Thymus (tissue), 11 donors: ENCODE results near the gene MOV10L1. TPM values are rescaled to one million over a fixed set of nuclear protein-coding genes. Genes with fewer than 3 reads are reported as not detected.

Experiments used
- DNase-seq, 9 donors: peaks; one replicate each; pipeline ENCODE4 v3.0.0-alpha.2; 2013; ENCODE audit warnings: low spot score in 9 of 9, low read depth in 6 of 9, missing footprints in 1 of 9
- H3K27ac ChIP-seq, 2 donors: one replicate each; pipeline ENCODE4 v1.5.1; 2013; ENCODE audit warnings: control low read depth in 1 of 2, low read depth in 1 of 2, low read length in 1 of 2, mild to moderate bottlenecking in 1 of 2, moderate library complexity in 1 of 2
- H3K27me3 ChIP-seq, 2 donors: one replicate each; pipeline ENCODE4 v1.5.1; 2013; ENCODE audit warnings: low read length in 1 of 2; ENCODE audit not compliant: control insufficient read depth in 2 of 2, insufficient read depth in 1 of 2
- H3K36me3 ChIP-seq, 2 donors: one replicate each; pipeline ENCODE4 v1.5.1; 2013; ENCODE audit warnings: low read length in 1 of 2, mild to moderate bottlenecking in 1 of 2, moderate library complexity in 1 of 2; ENCODE audit not compliant: control insufficient read depth in 2 of 2, insufficient read depth in 2 of 2
- H3K4me1 ChIP-seq, 2 donors: one replicate each; pipeline ENCODE4 v1.5.1; 2013; ENCODE audit warnings: low read length in 2 of 2; ENCODE audit not compliant: control insufficient read depth in 2 of 2, insufficient read depth in 2 of 2
- H3K4me3 ChIP-seq, 2 donors: one replicate each; pipeline ENCODE4 v1.5.1; 2013; ENCODE audit warnings: low read length in 2 of 2, control low read depth in 1 of 2, mild to moderate bottlenecking in 1 of 2
- H3K9me3 ChIP-seq, 2 donors: one replicate each; pipeline ENCODE4 v1.5.1; 2013; ENCODE audit warnings: low read length in 1 of 2, mild to moderate bottlenecking in 1 of 2; ENCODE audit not compliant: control insufficient read depth in 2 of 2, insufficient read depth in 1 of 2
- WGBS: extraction: QIAGEN DNeasy Blood & Tissue Kit; methylation state at CpG from one replicate; pipeline ENCODE4 v1.1.7; 2013; 5-methylcytosine and 5-hydroxymethylcytosine counted together
- polyA plus RNA-seq: library from polyadenylated mRNA; stranded (reverse); fragments of 200-250 nt; gene quantifications from one replicate; pipeline ENCODE4 v1.2.3, GENCODE V29; 2013
- total RNA-seq: library from RNA; stranded (reverse); fragments of 120-200 nt; gene quantifications from one replicate; pipeline ENCODE4 v1.2.4, GENCODE V29; 2013
- donor health status: healthy.

Gene MOV10L1
- total and polyA plus RNA-seq, 2 donors, result 0.14 to 0.32 TPM

DNA sequence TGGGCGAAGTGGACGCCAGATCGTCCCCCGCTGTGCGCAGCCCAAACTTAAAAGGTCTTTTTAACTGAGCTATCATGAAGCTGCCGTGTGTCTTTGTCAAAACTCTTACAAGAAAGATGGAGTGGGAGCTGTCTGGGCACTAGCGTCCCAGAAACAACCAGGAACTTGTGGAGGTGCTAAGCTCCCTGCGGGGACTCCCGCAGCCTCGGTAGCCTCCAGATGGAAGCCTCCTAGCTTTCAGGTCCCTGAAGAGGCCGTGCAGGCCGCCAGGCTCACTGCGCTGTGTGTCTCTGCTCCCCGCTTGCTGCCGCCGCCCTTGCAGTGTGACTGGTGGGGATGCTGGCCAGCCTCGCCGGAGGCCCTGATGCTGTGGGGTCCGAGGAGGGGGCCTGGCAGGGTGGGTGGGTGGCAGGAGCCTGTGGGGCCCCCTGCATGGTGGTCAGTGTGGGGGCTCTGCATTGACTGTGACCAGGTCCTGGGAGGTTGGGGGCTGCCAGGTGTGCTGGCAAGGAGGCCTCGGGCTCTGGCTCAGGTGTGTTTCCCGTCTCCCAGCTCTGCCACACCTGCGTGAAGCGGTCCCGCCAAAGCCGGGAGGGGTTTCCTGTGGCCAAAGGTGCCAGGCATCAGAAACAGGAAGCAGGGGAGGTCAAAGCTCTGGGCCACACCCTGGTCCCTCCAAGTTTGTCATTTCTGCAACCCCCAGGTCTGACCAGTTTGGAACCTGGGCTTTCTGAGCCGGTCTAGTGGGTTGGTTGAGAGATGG, 97.1 kb downstream of the MOV10L1 start:
- Histone ChIP-seq H3K4me3 (peak overlapping the region; percentile 60 to 76), H3K27ac (peak overlapping the region in 1 of 2 donors; percentile 58), H3K27me3 (peaks cover 13 to 24% of the 10 kb centered on the region in 2 donors), H3K9me3 (peaks cover 0 to 6% of the 10 kb centered on the region in 2 donors), H3K4me1 (peaks cover 36 to 58% of the 10 kb centered on the region in 2 donors), H3K36me3 (peaks cover 0 to 4% of the 10 kb centered on the region in 2 donors)
- DNase-seq, result peak in 1 of 9 donors; percentile 45
- 63% methylated on average over 26 of the region's 26 CpGs for WGBS

DNA sequence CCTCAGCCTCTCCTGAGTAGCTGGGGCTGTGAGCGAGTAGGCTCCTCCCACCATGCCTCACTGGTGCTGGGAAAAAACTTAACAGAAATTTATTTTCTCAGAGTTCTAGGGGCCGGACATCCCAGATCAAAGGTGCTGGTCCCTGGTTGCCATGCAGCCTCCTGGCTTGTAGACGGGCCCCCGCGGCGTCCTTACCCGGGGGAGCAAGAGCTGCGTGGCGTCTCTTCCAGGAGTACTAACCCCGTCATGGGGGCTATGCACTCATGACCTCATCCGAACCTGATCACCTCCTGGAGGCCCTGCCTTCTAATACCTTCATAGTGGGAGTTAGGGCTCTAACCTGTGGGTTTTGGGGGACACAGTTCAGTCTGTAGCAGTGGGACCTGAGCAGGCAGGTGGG, 98.5 kb downstream of the MOV10L1 start:
- Histone ChIP-seq H3K27ac (no peak overlapping the region), H3K4me1 (peaks cover 50 to 72% of the 10 kb centered on the region in 2 donors), H3K36me3 (peaks cover 6 to 7% of the 10 kb centered on the region in 2 donors), H3K9me3 (peaks cover 0 to 8% of the 10 kb centered on the region in 2 donors), H3K27me3 (peaks cover 13 to 21% of the 10 kb centered on the region in 2 donors), H3K4me3 (no peak overlapping the region)
- no peak for DNase-seq
- WGBS, result 98% methylated on average over 11 of the region's 11 CpGs

GRCh38 chr22:50189184-50189848, 99.5 kb downstream of the MOV10L1 start:
- Histone ChIP-seq H3K4me3 (no peak overlapping the region), H3K27ac (peak overlapping the region; percentile 97 to 99), H3K4me1 (peaks cover 52 to 79% of the 10 kb centered on the region in 2 donors), H3K9me3 (peaks cover 0 to 8% of the 10 kb centered on the region in 2 donors), H3K27me3 (peaks cover 10 to 12% of the 10 kb centered on the region in 2 donors), H3K36me3 (peaks cover 15 to 17% of the 10 kb centered on the region in 2 donors)
- WGBS, result 75% methylated on average over 20 of the region's 20 CpGs
- DNase-seq, result no peak

GRCh38 chr22:50189849-50190181, 100.0 kb downstream of the MOV10L1 start:
- WGBS, result 6% methylated on average over 4 of the region's 4 CpGs
- Histone ChIP-seq H3K27ac (peak overlapping the region; percentile 97 to 99), H3K27me3 (peaks cover 5 to 7% of the 10 kb centered on the region in 2 donors), H3K4me3 (peak overlapping the region; percentile 73 to 83), H3K4me1 (peaks cover 52 to 79% of the 10 kb centered on the region in 2 donors), H3K36me3 (peaks cover 20 to 22% of the 10 kb centered on the region in 2 donors), H3K9me3 (peaks cover 0 to 8% of the 10 kb centered on the region in 2 donors)
- no peak for DNase-seq

- peaks cover 26% of the 10 kb centered on the region in 2 donors for H3K36me3 ChIP-seq
- peaks cover 47 to 77% of the 10 kb centered on the region in 2 donors for H3K4me1 ChIP-seq
- peak overlapping the region; percentile 73 to 83 for H3K4me3 ChIP-seq
- H3K27ac ChIP-seq, result peak overlapping the region; percentile 97 to 99
- H3K9me3 ChIP-seq, result peaks cover 0 to 8% of the 10 kb centered on the region in 2 donors
- peak in 8 of 9 donors; percentile 65 to 90 (median 73) for DNase-seq
- WGBS, result under 1% methylated on average over 43 of the region's 43 CpGs
- H3K27me3 ChIP-seq, result peaks cover 0 to 2% of the 10 kb centered on the region in 2 donors
These were observed 100.6 kb downstream of the MOV10L1 start for GRCh38 chr22:50190182-50190940.

DNA sequence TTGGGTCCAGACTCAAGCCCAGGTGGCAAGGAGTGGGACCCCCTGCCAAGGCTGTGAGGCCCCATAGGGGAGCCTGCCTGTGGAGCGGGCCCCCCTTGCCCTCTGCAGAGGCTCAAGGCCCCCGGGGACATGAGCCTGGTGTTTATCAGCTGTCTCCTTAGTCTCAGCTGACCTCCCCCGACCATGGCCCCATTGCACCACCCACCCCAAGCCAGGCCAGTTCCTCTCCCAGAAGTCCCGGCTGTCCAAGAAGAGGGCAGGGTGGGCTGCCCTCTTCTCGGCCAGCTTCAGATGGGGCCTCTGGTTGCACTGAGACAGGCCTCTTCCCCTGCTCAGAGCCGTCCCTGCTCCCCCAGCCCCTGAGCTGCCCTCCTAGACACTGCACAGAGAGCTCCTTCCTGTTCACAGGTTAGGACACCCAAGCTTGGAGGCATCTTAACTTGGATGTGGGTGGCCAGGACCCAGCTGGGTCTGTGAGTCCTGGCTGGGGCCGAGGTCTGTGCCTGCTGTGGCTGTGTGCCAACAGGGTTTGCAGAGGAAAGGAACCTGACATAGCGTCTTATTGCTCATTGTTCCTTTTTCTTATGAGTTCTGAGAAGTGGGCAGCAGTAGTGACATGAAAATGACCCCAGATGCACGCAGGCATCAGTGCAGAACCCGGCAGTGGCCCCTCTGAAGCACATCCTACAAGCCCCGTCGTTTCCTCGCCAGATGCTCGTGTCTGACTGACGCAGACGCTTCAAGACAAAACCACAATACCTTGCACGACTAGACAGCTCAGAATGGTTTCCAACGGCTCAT, 101.3 kb downstream of the MOV10L1 start:
- no peaks in the 10 kb centered on the region for H3K27me3 ChIP-seq
- H3K36me3 ChIP-seq, result peaks cover 32 to 33% of the 10 kb centered on the region in 2 donors
- H3K9me3 ChIP-seq, result peaks cover 0 to 8% of the 10 kb centered on the region in 2 donors
- peak overlapping the region; percentile 97 to 99 for H3K27ac ChIP-seq
- 3% methylated on average over 18 of the region's 18 CpGs for WGBS
- H3K4me1 ChIP-seq, result peaks cover 46 to 75% of the 10 kb centered on the region in 2 donors
- H3K4me3 ChIP-seq, result peak overlapping the region; percentile 73 to 83
- DNase-seq, result peak; percentile 61 to 95 (median 83)

- peaks cover 0 to 8% of the 10 kb centered on the region in 2 donors for H3K9me3 ChIP-seq
- H3K36me3 ChIP-seq, result peaks cover 44 to 46% of the 10 kb centered on the region in 2 donors
- H3K4me1 ChIP-seq, result peaks cover 37 to 65% of the 10 kb centered on the region in 2 donors
- H3K27ac ChIP-seq, result peak overlapping the region; percentile 97 to 99
- peak in 3 of 9 donors; percentile 44 to 78 (median 58) for DNase-seq
- no peaks in the 10 kb centered on the region for H3K27me3 ChIP-seq
- 35% methylated on average over 25 of the region's 25 CpGs for WGBS
- peak overlapping the region; percentile 26 to 83 for H3K4me3 ChIP-seq
These were observed 102.8 kb downstream of the MOV10L1 start for GRCh38 chr22:50192436-50193204.

DNA sequence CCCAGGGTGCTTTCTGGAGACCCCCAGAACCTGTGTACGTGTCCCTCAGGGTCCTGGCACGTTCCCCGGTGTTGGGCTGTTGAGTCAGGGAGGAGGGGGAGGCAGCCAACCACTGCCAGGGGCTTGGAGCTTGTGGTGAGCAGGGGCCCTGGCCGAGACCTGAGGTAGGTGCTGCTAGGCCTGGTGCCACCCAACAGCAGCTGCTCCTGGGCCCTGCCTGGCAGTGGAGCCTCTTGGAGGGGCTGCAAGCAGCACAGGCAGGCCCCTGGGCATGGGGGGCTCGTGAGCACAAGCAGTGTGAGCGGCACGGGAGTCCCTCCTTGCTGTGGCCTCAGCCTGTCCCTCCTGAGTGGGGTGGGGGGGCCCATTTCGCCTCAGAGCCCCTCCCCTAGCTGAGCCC, 103.8 kb downstream of the MOV10L1 start:
- 91% methylated on average over 8 of the region's 8 CpGs for WGBS
- peaks cover 0 to 8% of the 10 kb centered on the region in 2 donors for H3K9me3 ChIP-seq
- no peak overlapping the region for H3K4me3 ChIP-seq
- DNase-seq, result no peak
- no peaks in the 10 kb centered on the region for H3K27me3 ChIP-seq
- H3K27ac ChIP-seq, result peak overlapping the region in 1 of 2 donors; percentile 99
- peaks cover 44 to 56% of the 10 kb centered on the region in 2 donors for H3K36me3 ChIP-seq
- peaks cover 37 to 59% of the 10 kb centered on the region in 2 donors for H3K4me1 ChIP-seq
